HCT116 (cell line): ENCODE results near the gene CIBAR2. TPM values are rescaled to one million over a fixed set of nuclear protein-coding genes. Genes with fewer than 3 reads are reported as not detected.

Experiments used
- ATAC-seq: fragments of 200-7000 bp; cut with Tn5 transposase; 2 replicates; pipeline ENCODE4 v1.9.1; 2020; ENCODE audit warnings: mild to moderate bottlenecking, moderate library complexity
- BruUV-seq: library from RNA; stranded (reverse); fragments of 400-500 nt; replicated peaks from 2 replicates; lab custom pipeline; 2021; lab: Mats Ljungman, UMichigan
- CTCF ChIA-PET: fragments of 300-600 bp; sonication (Branson Sonifier 250); formaldehyde crosslinking; loops from one replicate; lab custom pipeline; 2021; ENCODE audit warnings: antibody characterized with exemption; lab: Charles Lee
- POLR2A ChIA-PET: fragments of 300-600, 350-600 bp; sonication (Branson Sonifier 250); formaldehyde crosslinking; loops from one replicate; lab custom pipeline; 2021; ENCODE audit warnings: antibody characterized with exemption; lab: Charles Lee
- RAD21 ChIA-PET, 2 experiments: fragments of 300-600 bp; sonication (Branson Sonifier 250); formaldehyde crosslinking; loops; one replicate each; lab custom pipeline; 2023; ENCODE audit warnings: low total read pairs in 2 of 2; ENCODE audit not compliant: uncharacterized antibody in 2 of 2, unreplicated experiment in 2 of 2, low non-redundant PET in 1 of 2; lab: Charles Lee
- DNase-seq: peaks from one replicate; pipeline ENCODE4 v3.0.0-alpha.2; 2010; ENCODE audit warnings: low read depth, low spot score
- H2AFZ ChIP-seq: fragments of 200-600 bp; shearing (Covaris generic), sonication (generic); 2 replicates; pipeline ENCODE4 v1.6.1; 2017; ENCODE audit warnings: low read depth, mixed run types, mixed read lengths, antibody characterized with exemption, low read length; ENCODE audit not compliant: poor library complexity, severe bottlenecking
- H3K27ac ChIP-seq: 2 replicates; pipeline ENCODE4 v1.5.1; 2012; ENCODE audit warnings: low read depth, low read length
- H3K27me3 ChIP-seq: fragments of 200-600 bp; sonication (generic); 2 replicates; pipeline ENCODE4 v1.6.1; 2016; ENCODE audit warnings: mixed run types, low read length, mixed read lengths; ENCODE audit not compliant: insufficient read depth
- H3K36me3 ChIP-seq, 2 experiments: fragments of 200-500 bp in 1 of 2; fragments of 200-600 bp in 1 of 2; sonication (Bioruptor generic) in 1 of 2; sonication (generic) in 1 of 2; 2 replicates each; pipeline versions ENCODE4 v1.5.1 to v1.6.1; 2014 to 2016; ENCODE audit warnings: low read length in 2 of 2, inconsistent platforms in 1 of 2, mixed read lengths in 1 of 2, mixed run types in 1 of 2; ENCODE audit not compliant: insufficient read depth in 2 of 2, control insufficient read depth in 1 of 2
- H3K4me1 ChIP-seq, 2 experiments: fragments of 200-600 bp in 1 of 2; sonication (generic) in 1 of 2; 2 replicates each; pipeline versions ENCODE4 v1.5.1 to v1.6.1; 2012 to 2017; ENCODE audit warnings: low read length in 2 of 2, inconsistent platforms in 1 of 2, mild to moderate bottlenecking in 1 of 2, mixed read lengths in 1 of 2, mixed run types in 1 of 2, moderate library complexity in 1 of 2; ENCODE audit not compliant: insufficient read depth in 2 of 2, control insufficient read depth in 1 of 2
- H3K4me2 ChIP-seq: fragments of 200-600 bp; sonication (generic); 2 replicates; pipeline ENCODE4 v1.6.1; 2017; ENCODE audit warnings: mixed run types, low read length, mixed read lengths
- H3K4me3 ChIP-seq, 2 experiments: fragments of 200-600 bp in 1 of 2; sonication (generic) in 1 of 2; replicated peaks in 1 of 2; 2 replicates each; pipeline ENCODE4 v1.5.1; 2011 to 2016; ENCODE audit warnings: low read length in 2 of 2, control low read depth in 1 of 2, low read depth in 1 of 2, mild to moderate bottlenecking in 1 of 2, mixed read lengths in 1 of 2, mixed run types in 1 of 2
- H3K79me2 ChIP-seq: fragments of 200-600 bp; sonication (generic); 2 replicates; pipeline ENCODE4 v1.6.1; 2017; ENCODE audit warnings: mild to moderate bottlenecking, mixed run types, low read length, moderate library complexity, mixed read lengths; ENCODE audit not compliant: insufficient read depth
- H3K9ac ChIP-seq: fragments of 200-600 bp; sonication (generic); 2 replicates; pipeline ENCODE4 v1.6.1; 2016; ENCODE audit warnings: low read length, mixed read lengths
- H3K9me2 ChIP-seq: fragments of 200-600 bp; sonication (generic), shearing (Covaris generic); 2 replicates; pipeline ENCODE4 v1.6.1; 2017; ENCODE audit warnings: mixed run types, mild to moderate bottlenecking, moderate library complexity; ENCODE audit not compliant: insufficient read depth
- H3K9me3 ChIP-seq, 2 experiments: fragments of 200-500 bp in 1 of 2; fragments of 200-600 bp in 1 of 2; sonication (Bioruptor generic) in 1 of 2; sonication (generic) in 1 of 2; 2 replicates each; pipeline ENCODE4 v1.6.1; 2014 to 2017; ENCODE audit warnings: low read length in 2 of 2, mixed read lengths in 2 of 2, inconsistent platforms in 1 of 2, low read depth in 1 of 2, mild to moderate bottlenecking in 1 of 2, mixed run types in 1 of 2, moderate library complexity in 1 of 2; ENCODE audit not compliant: control insufficient read depth in 1 of 2, insufficient read depth in 1 of 2
- H4K20me1 ChIP-seq: fragments of 200-600 bp; sonication (generic), shearing (Covaris generic); 2 replicates; pipeline ENCODE4 v1.6.1; 2017; ENCODE audit warnings: mixed run types, mild to moderate bottlenecking, moderate library complexity; ENCODE audit not compliant: insufficient read depth
- CBX3 ChIP-seq: IDR thresholded peaks from 2 replicates; pipeline ENCODE4 v1.6.1; 2012; ENCODE audit warnings: low read depth
- JUND ChIP-seq: IDR thresholded peaks from 2 replicates; pipeline ENCODE4 v1.6.1; 2012
- POLR2AphosphoS5 ChIP-seq: IDR thresholded peaks from 2 replicates; pipeline ENCODE4 v1.6.1; 2011; ENCODE audit warnings: mild to moderate bottlenecking, low read depth, low read length, moderate library complexity
- SIN3A ChIP-seq: IDR thresholded peaks from 2 replicates; pipeline ENCODE4 v1.6.1; 2012; ENCODE audit warnings: low read depth
- intact Hi-C: fragments of 100-400 bp; cut with micrococcal nuclease; formaldehyde crosslinking; loops from 2 replicates; pipeline ENCODE4 v1.10.0; 2022
- total RNA-seq: library from RNA; stranded (reverse); gene quantifications from one replicate; pipeline ENCODE4 v1.2.1, GENCODE V29; 2021; ENCODE audit not compliant: unreplicated experiment
- TF ChIP-seq, protein P1 (sequence below): IDR thresholded peaks from 2 replicates; pipeline ENCODE4 v1.6.1; 2011; ENCODE audit warnings: mild to moderate bottlenecking, low read length, moderate library complexity; ENCODE audit not compliant: insufficient replicate concordance; ENCODE audit errors: extremely low read depth
- TF ChIP-seq, protein P2 (sequence below): IDR thresholded peaks from 2 replicates; pipeline ENCODE4 v1.6.1; 2012

CIBAR2 gene
- total RNA-seq, 1 experiment from 2014 or later, result 0.27 TPM

DNA sequence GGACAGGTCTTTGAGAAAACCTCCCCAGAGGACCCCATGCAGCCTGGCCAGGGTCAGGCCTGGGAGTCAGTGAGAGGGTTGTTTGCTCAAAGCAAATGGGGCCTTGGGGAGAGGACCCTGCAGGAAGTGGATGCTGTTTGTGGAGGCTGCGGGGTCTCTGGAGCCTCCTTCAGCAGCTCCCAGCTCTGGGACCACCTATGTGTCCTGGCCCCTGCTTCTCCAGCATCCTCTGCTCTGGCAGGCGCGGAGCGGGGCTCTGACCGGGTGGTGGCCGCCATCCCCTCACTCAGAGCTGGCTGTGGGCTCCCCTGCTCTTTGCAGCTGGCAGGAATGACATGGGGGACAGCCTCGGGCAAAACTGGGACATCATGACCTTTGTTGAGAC, 29.8 kb upstream of the CIBAR2 start (continued):
- TF ChIP-seq CBX3, result no peak
- TF ChIP-seq POLR2AphosphoS5, result no peak

DNA sequence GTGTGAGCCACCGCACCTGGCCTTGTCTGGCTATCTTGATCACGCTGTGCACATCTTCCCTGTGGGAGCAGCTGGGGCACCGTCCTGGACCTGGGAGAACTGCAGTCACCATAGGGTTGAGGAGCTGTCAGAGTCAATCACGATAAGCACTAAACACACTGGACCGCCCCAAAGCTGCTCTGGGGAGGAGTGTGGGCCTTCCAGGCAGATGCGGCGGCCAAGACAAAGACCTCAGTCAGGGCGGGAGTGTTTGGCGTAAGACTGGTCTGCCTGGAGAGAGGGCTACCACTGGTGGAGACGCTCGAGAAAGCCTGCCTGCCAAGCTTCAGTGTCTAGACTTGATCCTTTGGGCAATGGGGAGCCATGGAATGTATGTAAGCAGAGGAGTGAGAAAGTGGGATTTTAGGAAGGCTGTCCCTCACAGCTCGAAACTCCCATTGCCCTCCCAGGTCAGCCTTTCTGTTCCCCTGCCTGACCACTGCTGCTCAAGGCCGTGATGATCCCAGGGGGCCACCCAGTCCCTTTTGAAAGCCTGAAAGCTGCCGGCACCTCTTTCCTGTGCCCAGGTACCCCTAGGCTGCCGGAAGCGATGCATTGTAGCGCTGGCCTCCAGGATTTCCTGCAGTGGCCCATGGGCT, 29.3 kb upstream of the CIBAR2 start:
- ChIA-PET POLR2A (no interaction called here), CTCF (no interaction called here), RAD21 (no interaction called here)
- no peak overlapping the region for H3K9ac ChIP-seq
- no peaks in the 10 kb centered on the region for H3K9me2 ChIP-seq
- H2AFZ ChIP-seq, result no peak overlapping the region
- H3K4me1 ChIP-seq, result no peaks in the 10 kb centered on the region
- H3K27ac ChIP-seq, result no peak overlapping the region
- H3K36me3 ChIP-seq, result no peaks in the 10 kb centered on the region
- H3K4me3 ChIP-seq, result no peak overlapping the region
- H3K9me3 ChIP-seq, result no peaks in the 10 kb centered on the region
- TF ChIP-seq SIN3A (no peak), JUND (no peak)
- TF ChIP-seq, protein P1, sequence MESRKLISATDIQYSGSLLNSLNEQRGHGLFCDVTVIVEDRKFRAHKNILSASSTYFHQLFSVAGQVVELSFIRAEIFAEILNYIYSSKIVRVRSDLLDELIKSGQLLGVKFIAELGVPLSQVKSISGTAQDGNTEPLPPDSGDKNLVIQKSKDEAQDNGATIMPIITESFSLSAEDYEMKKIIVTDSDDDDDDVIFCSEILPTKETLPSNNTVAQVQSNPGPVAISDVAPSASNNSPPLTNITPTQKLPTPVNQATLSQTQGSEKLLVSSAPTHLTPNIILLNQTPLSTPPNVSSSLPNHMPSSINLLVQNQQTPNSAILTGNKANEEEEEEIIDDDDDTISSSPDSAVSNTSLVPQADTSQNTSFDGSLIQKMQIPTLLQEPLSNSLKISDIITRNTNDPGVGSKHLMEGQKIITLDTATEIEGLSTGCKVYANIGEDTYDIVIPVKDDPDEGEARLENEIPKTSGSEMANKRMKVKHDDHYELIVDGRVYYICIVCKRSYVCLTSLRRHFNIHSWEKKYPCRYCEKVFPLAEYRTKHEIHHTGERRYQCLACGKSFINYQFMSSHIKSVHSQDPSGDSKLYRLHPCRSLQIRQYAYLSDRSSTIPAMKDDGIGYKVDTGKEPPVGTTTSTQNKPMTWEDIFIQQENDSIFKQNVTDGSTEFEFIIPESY, result no peak
- TF ChIP-seq, protein P2, sequence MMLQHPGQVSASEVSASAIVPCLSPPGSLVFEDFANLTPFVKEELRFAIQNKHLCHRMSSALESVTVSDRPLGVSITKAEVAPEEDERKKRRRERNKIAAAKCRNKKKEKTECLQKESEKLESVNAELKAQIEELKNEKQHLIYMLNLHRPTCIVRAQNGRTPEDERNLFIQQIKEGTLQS, result no peak
- no peaks in the 10 kb centered on the region for H3K27me3 ChIP-seq
- no peak for ATAC-seq
- DNase-seq, result no peak
- no TSS peak for BruUV-seq
- intact Hi-C loops, result no loop called here
- no peak overlapping the region for H3K4me2 ChIP-seq
- H4K20me1 ChIP-seq, result no peaks in the 10 kb centered on the region
- H3K79me2 ChIP-seq, result no peaks in the 10 kb centered on the region
